Panc1 (cell line): ENCODE data around the gene TTLL11.

Experiments used
- CTCF ChIP-seq: fragments of 450-650 bp; IDR thresholded peaks from 2 replicates; pipeline ENCODE4 v1.5.1; 2017; ENCODE audit warnings: mild to moderate bottlenecking
- POLR2AphosphoS5 ChIP-seq: IDR thresholded peaks from 2 replicates; pipeline ENCODE4 v1.6.1; 2012; ENCODE audit warnings: mild to moderate bottlenecking, low read depth, low read length, moderate library complexity
- SIN3A ChIP-seq: IDR thresholded peaks from 2 replicates; pipeline ENCODE4 v1.6.1; 2012; ENCODE audit warnings: low read depth, mild to moderate bottlenecking, low read length, moderate library complexity, borderline replicate concordance; ENCODE audit not compliant: insufficient read depth

- TF ChIP-seq SIN3A (no peak), CTCF (no peak), POLR2AphosphoS5 (no peak)
These were observed 285.9 kb downstream of the TTLL11 start for GRCh38 chr9:121807069-121807822.
